ENCODE measurements around the gene TOGARAM2. TPM values are rescaled to one million over a fixed set of nuclear protein-coding genes. Genes with fewer than 3 reads are reported as not detected.

The TOGARAM2 gene
- total RNA-seq, 1 donor from 2014 or later = 51.9 TPM

DNA sequence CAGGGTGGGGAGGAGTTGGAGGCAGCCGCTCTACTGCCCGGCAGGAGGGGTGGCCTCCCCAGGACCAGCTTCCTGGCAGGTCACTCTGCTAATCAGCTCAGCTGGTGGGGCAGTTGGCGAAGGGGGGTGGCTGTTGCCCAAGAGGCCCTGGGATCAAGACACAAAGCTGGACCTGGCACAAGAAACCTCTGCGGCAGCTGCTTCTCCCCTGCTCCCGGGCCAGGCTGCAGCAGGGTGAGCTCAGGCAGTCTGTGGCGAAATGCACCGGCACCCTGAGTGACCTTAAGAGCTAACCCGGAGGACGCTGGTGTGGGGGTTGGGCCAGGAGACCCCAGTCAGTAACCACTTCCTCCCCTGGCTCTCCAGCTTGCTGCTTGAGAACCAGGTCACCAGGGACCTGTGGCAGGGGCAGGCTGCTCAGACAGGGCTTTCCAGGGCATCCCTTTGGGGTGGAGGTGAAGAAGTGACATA is 31.1 kb downstream of the TOGARAM2 start:
- H3K27ac ChIP-seq (replicated peaks) = peak overlapping the region; percentile 96
- intact Hi-C loops (cut with micrococcal nuclease) = no loop called here
- peak; percentile 86 for DNase-seq
- H3K27me3 ChIP-seq (ENCODE audit: low read depth) = no peaks in the 10 kb centered on the region
- TF ChIP-seq, protein P1, sequence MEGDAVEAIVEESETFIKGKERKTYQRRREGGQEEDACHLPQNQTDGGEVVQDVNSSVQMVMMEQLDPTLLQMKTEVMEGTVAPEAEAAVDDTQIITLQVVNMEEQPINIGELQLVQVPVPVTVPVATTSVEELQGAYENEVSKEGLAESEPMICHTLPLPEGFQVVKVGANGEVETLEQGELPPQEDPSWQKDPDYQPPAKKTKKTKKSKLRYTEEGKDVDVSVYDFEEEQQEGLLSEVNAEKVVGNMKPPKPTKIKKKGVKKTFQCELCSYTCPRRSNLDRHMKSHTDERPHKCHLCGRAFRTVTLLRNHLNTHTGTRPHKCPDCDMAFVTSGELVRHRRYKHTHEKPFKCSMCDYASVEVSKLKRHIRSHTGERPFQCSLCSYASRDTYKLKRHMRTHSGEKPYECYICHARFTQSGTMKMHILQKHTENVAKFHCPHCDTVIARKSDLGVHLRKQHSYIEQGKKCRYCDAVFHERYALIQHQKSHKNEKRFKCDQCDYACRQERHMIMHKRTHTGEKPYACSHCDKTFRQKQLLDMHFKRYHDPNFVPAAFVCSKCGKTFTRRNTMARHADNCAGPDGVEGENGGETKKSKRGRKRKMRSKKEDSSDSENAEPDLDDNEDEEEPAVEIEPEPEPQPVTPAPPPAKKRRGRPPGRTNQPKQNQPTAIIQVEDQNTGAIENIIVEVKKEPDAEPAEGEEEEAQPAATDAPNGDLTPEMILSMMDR (IDR thresholded peaks at IDR 0.05; ENCODE audit: borderline replicate concordance) = no peak
- no peaks in the 10 kb centered on the region for H3K36me3 ChIP-seq
- H3K4me1 ChIP-seq = peaks cover 70% of the 10 kb centered on the region
- H3K4me3 ChIP-seq = peak overlapping the region; percentile 66
- no peaks in the 10 kb centered on the region for H3K9me3 ChIP-seq (replicated peaks)

DNA sequence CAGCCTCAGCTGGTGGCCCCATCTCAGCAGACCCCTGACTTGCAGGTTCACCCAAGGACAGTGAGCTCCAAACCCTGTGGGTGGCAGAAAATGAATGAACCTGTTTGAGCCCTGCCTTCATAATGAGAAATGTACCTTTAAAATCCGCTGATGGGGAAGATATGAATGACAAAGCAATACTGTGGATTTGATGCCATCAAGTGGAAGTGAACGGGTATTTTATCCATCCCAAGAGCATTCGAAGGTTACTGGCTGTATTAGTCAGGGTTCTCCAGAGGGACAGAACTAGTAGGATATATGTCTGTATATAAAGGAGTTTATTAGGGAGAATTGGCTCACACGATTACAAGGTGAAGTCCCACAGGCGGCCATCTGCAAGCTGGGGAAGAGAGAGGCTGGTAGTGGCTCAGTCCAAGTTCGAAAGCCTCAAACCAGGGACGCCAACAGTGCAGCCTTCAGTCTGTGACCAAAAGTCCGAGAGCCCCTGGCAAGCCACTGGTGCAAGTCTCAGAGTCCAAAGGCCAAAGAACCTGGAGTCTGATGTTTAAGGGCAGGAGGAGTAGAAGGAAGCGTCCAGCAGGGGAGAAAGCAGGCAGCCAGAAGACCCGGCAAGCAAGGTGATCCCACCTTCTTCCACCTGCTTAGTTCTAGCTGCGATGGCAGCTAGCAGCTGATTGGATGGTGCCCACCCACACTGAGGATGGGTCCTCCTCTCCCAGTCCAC is 32.1 kb downstream of the TOGARAM2 start:
- Histone ChIP-seq H3K4me1 (peaks cover 79% of the 10 kb centered on the region), H3K27ac (replicated peaks) (peak overlapping the region; percentile 96), H3K4me3 (peak overlapping the region; percentile 66), H3K36me3 (peaks cover 4% of the 10 kb centered on the region), H3K9me3 (replicated peaks) (no peaks in the 10 kb centered on the region), H3K27me3 (ENCODE audit: low read depth) (no peaks in the 10 kb centered on the region)
- intact Hi-C loops (cut with micrococcal nuclease) = no loop called here
- DNase-seq = no peak
- TF ChIP-seq, protein P1 (IDR thresholded peaks at IDR 0.05; ENCODE audit: borderline replicate concordance) = no peak

DNA sequence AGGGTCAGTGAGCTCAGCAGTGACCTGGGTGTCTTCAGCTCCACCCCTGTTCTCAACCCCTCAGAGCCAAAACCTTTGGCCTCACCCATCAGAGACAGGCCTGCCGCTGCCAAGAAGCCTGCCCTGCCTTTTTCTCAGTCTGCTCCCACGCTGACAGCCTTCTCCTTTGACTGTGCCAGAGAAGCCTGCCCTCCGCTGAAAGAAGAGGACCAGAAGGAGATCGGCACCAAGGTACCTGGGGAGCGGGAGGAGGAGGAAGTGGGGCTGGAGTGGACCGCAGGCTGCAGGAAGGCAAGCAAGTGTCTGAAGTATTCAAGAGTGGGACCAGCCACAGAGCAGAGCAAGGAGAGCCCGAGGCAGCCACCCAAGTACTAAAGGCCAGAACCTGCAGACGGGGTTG is 33.2 kb downstream of the TOGARAM2 start:
- H3K4me3 ChIP-seq = peak overlapping the region; percentile 66
- no peaks in the 10 kb centered on the region for H3K9me3 ChIP-seq (replicated peaks)
- TF ChIP-seq, protein P1 (IDR thresholded peaks at IDR 0.05; ENCODE audit: borderline replicate concordance) = no peak
- peak; percentile 42 for DNase-seq
- peak overlapping the region; percentile 96 for H3K27ac ChIP-seq (replicated peaks)
- no peaks in the 10 kb centered on the region for H3K27me3 ChIP-seq (ENCODE audit: low read depth)
- peaks cover 4% of the 10 kb centered on the region for H3K36me3 ChIP-seq
- peaks cover 87% of the 10 kb centered on the region for H3K4me1 ChIP-seq
- intact Hi-C loops (cut with micrococcal nuclease) = no loop called here

DNA sequence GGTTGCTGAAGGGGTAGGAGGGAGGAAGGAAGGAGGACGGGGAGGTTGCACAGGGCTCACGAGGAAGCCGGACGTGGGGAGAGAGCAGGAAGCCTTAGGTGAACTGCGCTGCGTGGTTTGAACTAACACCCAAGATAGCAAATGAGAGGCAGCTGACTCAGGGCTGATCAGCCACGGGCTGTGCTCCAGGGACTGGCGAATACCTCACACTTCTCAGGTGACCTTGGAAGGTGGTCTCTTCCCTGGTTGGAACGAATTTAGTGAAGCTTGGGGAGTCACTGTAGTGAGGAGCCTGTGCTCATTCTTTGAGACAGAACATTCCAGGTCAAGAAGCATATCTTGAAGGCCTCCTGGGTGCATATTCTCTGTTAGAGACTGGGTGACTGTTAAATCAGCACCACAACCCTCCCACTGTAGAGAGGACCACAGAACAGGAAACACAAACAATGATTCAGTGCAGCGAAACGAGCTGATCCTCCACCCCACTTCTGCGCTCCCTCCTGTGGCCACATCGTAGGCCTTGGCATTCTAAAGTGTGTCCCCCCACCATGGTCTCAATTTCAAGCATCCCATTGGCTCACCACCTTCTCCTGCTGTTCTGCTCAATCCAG is 33.8 kb downstream of the TOGARAM2 start:
- TF ChIP-seq, protein P1 (IDR thresholded peaks at IDR 0.05; ENCODE audit: borderline replicate concordance) = peak; percentile 30
- Histone ChIP-seq H3K27ac (replicated peaks) (peak overlapping the region; percentile 96), H3K4me1 (peaks cover 88% of the 10 kb centered on the region), H3K27me3 (ENCODE audit: low read depth) (no peaks in the 10 kb centered on the region), H3K36me3 (peaks cover 4% of the 10 kb centered on the region), H3K9me3 (replicated peaks) (no peaks in the 10 kb centered on the region), H3K4me3 (peak overlapping the region; percentile 66)
- DNase-seq = peak; percentile 76
- intact Hi-C loops (cut with micrococcal nuclease) = no loop called here

DNA sequence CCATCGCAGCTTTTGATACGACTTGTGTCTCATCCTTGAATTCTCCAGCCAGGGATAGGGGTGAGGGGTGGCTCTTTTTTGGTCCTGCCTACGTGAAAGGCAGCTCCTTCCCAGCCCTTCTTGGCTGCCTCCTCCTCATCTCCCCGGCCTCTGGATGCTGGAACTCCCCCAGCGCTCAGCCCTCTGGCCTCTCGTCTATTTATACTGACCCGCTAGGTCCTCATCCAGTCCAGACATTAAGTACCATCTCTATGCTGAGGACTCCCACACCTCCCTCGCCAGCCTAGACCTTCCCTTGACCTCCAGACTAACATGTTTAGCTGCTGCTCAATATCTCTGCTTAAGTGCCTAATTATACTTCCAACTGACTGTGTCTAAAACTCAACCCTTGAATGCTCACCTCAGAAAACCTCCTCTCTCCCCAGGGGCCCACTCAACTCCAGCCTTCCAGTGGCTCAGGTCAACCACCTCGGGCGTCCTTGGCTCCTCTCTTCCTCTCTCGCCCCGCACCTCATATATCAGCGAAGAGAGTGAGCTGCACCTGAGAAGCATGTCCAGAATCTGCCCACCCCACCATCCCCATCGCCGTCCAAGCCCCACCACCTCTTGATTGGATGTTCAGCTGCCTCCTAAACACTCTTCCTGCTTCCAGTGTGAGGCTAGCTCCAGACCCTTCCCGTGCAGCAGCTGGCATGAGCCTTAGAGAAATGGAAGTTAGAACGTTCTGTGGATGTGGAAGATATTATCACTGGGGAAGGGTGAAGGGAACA is 34.8 kb downstream of the TOGARAM2 start:
- peak; percentile 77 for DNase-seq
- intact Hi-C loops (cut with micrococcal nuclease) = no loop called here
- Histone ChIP-seq H3K4me3 (peak overlapping the region; percentile 66), H3K4me1 (peaks cover 88% of the 10 kb centered on the region), H3K27me3 (ENCODE audit: low read depth) (no peaks in the 10 kb centered on the region), H3K27ac (replicated peaks) (peak overlapping the region; percentile 96), H3K36me3 (peaks cover 4% of the 10 kb centered on the region), H3K9me3 (replicated peaks) (no peaks in the 10 kb centered on the region)
- TF ChIP-seq, protein P1 (IDR thresholded peaks at IDR 0.05; ENCODE audit: borderline replicate concordance) = no peak
